GM19023 (cell line): ENCODE data around the gene FOXK2.
"Not testable (repeated sequence)": the region's sequence is repeated elsewhere in the genome, so short reads cannot be mapped to it uniquely, and the experiment has no call there.

ENCODE experiments used
- ATAC-seq: cut with Tn5 transposase; IDR thresholded peaks from one replicate; pipeline ENCODE4 v1.9.1; 2021; ENCODE audit warnings: mild to moderate bottlenecking, moderate library complexity; ENCODE audit not compliant: unreplicated experiment

Gene FOXK2

DNA sequence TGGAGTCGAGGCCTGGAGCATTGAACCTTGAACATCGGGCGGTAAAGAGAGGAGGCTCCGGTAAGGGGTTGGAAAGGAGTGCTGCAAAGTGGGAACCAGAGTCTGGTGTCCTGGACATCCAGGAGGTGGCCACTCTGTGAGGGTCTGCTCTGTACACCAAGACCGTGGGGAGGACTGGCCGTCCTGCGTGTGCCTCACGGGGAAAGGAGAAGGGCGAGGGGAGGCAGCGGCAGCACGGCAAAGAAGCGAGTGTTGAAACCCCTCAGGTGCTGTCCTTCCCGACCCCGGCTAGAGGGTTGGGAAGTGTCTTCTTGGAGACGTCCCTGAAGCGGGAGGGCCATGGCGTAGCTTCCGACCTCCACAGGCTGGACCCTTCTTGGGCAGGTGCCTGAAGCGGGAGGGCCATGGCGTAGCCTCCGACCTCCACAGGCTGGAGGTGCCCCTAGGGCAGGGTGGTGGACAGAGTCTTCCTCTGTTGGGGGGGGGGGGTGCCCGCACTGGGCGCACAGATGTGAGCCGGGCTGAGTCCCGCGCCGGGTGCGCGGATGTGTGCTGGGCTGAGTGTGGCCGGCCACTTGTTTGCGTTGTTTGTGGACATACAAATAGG lies 42.0 kb downstream of the FOXK2 start:
- ATAC-seq = no peak

- ATAC-seq = not testable (repeated sequence)
Measured at GRCh38 chr17:82562718-82563220, 43.2 kb downstream of the FOXK2 start.

GRCh38 chr17:82563318-82563717 lies 43.8 kb downstream of the FOXK2 start:
- ATAC-seq = no peak

- not testable (repeated sequence) for ATAC-seq
Measured at GRCh38 chr17:82563745-82564144, 44.2 kb downstream of the FOXK2 start.

- no peak for ATAC-seq
Measured at GRCh38 chr17:82564241-82564640, 44.7 kb downstream of the FOXK2 start.

DNA sequence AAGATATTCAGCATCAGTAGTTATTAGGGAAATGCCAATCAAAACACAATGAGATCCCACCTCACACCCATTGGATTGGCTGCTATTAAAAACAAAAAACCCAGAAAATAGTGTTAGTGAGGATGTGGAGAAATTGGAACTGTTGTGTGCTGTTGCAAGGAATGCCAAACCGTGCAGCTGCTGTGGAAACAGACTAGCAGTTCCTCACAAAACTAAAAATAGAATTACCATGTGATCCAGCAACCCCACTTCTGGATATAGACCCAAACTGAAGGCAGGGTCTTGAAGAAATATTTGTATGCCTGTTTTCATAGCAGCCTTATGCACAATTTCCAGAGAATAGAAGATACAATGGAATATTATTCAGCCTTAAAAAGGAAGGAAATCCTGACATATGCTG lies 46.0 kb downstream of the FOXK2 start:
- no peak for ATAC-seq

DNA sequence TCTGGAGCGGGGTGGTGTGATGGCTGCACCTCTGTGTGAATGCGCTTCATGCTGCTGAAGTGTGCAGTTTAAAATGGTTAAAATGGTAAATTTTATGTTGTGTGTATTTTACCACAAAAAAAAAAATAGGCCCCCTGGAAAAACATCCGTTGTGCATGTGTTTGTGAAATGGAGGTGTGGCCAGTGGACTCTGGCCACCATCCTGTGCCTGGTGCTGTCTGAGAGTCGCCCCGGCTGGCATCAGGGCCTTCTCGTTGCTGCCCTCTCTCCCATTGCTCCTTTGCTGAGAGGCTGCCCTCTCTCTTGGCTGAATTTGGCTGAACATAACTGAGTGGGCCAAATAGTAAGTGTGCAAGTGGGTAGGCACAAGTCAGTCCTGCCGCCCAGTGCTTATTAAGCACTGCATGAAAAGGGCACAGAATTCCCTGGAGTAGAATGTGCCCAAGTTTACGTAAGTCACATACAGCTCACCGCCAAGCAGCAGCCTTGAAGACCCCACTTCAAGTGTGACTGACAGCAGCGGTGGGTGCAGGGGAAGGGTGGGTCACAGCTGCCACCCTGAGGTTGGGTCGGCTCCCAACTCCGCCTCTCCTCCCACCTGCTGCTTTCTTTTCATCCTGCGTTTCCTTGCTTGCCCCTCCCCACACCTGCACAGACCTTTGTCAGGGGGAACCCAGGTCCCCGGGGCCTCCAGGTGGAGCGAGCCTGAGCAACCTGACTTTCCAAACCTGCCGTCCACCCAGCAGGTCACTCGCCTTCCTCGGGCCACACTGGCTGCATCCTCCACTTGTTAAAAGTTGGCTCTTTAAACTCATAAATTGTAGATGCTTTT lies 46.8 kb downstream of the FOXK2 start:
- ATAC-seq = no peak

- ATAC-seq = no peak
Measured at GRCh38 chr17:82567286-82567685, 47.8 kb downstream of the FOXK2 start.

DNA sequence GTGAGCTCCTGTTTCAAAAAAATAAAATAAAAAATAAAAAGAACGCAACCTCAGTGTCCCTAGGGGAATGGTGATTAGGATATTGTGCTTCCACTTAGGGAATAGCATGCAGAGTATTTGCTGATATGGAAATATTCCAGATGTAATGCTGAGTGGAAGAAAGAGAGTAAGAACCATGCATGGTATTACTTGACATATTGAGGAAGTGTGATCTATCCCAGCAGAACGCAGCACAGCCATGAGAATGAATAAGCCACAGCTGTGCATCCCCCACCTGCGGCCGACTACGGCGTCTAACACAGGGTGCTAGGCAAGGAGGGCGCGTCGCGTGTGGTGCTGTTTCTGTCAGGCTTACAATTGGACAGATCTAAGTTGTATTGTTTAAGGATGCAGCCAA lies 49.5 kb downstream of the FOXK2 start:
- ATAC-seq = no peak

DNA sequence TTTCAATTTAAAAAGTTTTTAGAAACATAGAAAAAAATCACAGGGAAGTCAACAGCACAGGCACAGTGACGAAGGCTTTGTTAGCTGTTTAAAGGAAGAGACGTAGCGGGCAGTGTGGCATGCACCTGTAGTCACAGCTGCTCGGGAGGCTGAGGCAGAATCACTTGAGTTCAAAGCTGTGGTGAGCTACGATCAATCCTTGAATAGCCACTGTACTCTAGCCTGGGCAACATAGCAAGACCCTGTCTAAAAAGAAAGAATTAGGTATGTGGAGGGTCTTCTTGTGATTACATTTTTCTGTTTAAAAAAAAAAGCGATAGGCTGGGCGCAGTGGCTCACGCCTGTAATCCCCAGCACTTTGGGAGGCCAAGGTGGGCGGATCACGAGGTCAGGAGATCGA lies 50.1 kb downstream of the FOXK2 start:
- no peak for ATAC-seq

GRCh38 chr17:82570277-82570676 lies 50.7 kb downstream of the FOXK2 start:
- ATAC-seq = no peak

DNA sequence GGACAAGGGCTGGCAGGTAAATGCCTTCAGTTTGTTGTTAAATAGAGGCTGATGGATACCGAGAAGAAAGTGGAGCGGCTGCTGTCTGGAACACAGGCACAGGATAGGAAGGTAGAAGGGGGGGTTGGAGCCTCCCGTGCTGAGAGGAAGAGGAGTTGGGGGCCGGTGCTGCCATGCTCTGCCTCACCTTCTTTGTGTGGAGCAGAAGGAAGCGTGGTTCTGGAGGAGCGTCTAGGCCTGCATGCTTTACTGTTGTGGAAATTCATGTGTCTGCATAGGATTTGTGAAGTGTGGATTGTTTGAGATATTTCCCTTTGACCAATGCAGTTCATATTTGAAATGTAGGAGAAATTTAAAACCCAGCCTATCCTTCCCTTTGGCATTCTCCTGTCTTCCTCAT lies 52.3 kb downstream of the FOXK2 start:
- ATAC-seq = no peak

- no peak for ATAC-seq
Measured at GRCh38 chr17:82574041-82574440, 54.5 kb downstream of the FOXK2 start.

DNA sequence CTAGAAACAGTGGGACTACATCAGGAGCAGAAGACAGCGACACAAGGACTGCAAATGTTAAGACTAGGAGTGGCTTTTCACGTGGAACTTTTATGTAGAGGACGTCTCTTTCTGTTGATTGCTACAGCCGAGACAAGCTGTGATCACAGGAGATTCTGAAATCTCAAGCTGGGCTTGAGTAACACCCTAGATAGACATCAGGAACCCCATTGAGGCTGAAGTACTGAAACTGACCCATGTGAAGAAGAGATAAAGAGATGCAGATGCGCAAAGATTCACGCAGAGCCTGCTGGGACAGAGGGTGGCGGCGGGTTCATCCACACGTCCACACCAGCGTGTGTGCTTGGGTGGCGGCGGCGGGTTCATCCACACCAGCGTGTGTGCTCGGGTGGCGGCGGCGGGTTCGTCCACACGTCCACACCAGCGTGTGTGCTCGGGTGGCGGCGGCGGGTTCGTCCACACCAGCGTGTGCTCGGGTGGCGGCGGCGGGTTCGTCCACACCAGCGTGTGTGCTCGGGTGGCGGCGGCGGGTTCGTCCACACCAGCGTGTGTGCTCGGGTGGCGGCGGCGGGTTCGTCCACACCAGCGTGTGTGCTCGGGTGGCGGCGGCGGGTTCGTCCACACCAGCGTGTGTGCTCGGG lies 56.2 kb downstream of the FOXK2 start:
- ATAC-seq = not testable (repeated sequence)

GRCh38 chr17:82577300-82577699 lies 57.8 kb downstream of the FOXK2 start:
- ATAC-seq = no peak

DNA sequence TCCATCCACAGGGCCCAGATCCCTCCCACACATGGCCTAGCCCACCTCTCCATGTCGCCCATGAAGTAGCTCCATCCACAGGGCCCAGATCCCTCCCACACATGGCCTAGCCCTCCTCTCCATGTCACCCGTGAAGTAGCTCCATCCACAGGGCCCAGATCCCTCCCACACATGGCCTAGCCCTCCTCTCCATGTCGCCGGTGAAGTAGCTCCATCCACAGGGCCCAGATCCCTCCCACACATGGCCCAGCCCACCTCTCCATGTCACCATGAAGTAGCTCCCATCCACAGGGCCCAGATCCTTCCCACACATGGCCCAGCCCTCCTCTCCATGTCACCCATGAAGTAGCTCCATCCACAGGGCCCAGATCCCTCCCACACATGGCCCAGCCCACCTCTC lies 60.4 kb downstream of the FOXK2 start:
- ATAC-seq = not testable (repeated sequence)

GRCh38 chr17:82582213-82582612 lies 62.7 kb downstream of the FOXK2 start:
- no peak for ATAC-seq

DNA sequence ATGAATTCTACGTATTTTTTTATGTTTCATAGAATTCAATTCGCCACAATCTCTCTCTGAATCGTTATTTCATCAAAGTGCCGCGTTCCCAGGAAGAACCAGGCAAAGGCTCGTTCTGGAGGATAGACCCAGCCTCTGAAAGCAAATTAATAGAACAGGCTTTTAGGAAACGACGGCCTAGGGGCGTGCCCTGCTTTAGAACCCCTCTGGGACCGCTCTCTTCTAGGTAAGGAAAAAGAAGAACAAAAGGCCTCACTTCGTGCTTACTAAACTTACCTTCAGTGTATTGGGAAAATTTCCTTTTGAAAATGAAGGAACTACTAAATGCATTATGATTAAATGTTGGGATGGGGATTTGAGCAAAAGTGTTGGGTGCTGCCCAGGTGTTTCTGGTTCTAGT lies 63.2 kb downstream of the FOXK2 start:
- ATAC-seq = no peak

DNA sequence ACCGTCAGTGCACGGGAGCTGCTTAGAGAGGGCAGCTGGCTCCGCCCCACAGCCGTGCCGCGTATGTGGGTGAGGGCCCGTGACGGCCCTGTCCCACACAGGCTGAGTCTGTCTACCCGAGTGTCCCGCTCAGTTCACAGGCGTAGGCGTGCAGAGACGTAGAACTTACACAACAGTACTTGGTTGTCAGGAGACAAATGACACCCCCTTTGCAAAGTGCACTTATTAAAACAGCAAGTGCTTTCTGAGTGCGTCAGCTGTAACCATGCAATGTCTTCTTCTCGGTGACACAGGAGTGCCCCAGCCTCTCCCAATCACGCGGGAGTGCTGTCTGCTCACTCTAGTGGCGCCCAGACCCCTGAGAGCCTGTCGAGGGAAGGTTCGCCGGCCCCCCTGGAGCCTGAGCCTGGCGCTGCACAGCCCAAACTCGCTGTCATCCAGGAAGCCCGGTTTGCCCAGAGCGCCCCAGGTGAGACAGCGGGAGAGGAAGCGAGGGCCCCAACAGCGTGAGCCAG lies 64.2 kb downstream of the FOXK2 start:
- no peak for ATAC-seq

DNA sequence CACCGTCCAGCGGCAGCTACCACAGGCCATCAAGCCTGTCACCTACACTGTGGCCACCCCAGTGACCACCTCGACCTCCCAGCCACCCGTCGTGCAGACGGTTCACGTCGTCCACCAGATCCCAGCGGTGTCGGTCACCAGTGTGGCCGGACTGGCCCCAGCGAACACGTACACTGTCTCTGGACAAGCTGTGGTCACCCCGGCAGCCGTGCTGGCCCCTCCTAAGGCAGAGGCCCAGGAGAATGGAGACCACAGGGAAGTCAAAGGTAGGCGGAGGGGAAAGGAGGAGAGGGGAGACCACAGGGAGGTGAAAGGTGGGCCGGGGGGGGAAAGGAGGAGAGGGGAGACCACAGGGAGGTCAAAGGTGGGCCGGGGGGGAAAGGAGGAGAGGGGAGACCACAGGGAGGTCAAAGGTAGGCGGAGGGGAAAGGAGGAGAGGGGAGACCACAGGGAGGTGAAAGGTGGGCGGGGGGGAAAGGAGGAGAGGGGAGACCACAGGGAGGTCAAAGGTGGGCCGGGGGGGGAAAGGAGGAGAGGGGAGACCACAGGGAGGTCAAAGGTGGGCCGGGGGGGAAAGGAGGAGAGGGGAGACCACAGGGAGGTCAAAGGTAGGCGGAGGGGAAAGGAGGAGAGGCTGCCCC lies 66.5 kb downstream of the FOXK2 start:
- ATAC-seq = not testable (repeated sequence)

GRCh38 chr17:82586576-82587233 lies 67.2 kb downstream of the FOXK2 start:
- no peak for ATAC-seq
